Measurements from ENCODE around the gene CTLA4.

CTLA4 gene

GRCh38 chr2:203846490-203847105 lies 21.0 kb upstream of the CTLA4 start:
- no peaks in the 10 kb centered on the region for H3K36me3 ChIP-seq (ENCODE audit: control insufficient read depth, insufficient read depth, low read length)
- DNase-seq (ENCODE audit: extremely low read depth, insufficient read length): no peak
- no peak for TF ChIP-seq CTCF (IDR thresholded peaks at IDR 0.05; ENCODE audit: insufficient read depth, low read length, poor library complexity, severe bottlenecking)
- no peaks in the 10 kb centered on the region; the same call in 1 of the 2 replicates for H3K27me3 ChIP-seq (replicated peaks; ENCODE audit: control insufficient read depth, insufficient read depth, low read length)
- H3K4me3 ChIP-seq (replicated peaks; ENCODE audit: low read depth, low read length): no peak overlapping the region

- H3K27me3 ChIP-seq (replicated peaks; ENCODE audit: control insufficient read depth, insufficient read depth, low read length): peaks cover 1% of the 10 kb centered on the region
- no peak for DNase-seq (ENCODE audit: extremely low read depth, insufficient read length)
- TF ChIP-seq CTCF (IDR thresholded peaks at IDR 0.05; ENCODE audit: insufficient read depth, low read length, poor library complexity, severe bottlenecking): no peak
- H3K36me3 ChIP-seq (ENCODE audit: control insufficient read depth, insufficient read depth, low read length): no peaks in the 10 kb centered on the region
- H3K4me3 ChIP-seq (replicated peaks; ENCODE audit: low read depth, low read length): no peak overlapping the region
These were observed 18.6 kb upstream of the CTLA4 start for GRCh38 chr2:203849010-203849409.

GRCh38 chr2:203852760-203853159 lies 14.8 kb upstream of the CTLA4 start:
- TF ChIP-seq CTCF (IDR thresholded peaks at IDR 0.05; ENCODE audit: insufficient read depth, low read length, poor library complexity, severe bottlenecking): no peak
- no peak overlapping the region for H3K4me3 ChIP-seq (replicated peaks; ENCODE audit: low read depth, low read length)
- H3K27me3 ChIP-seq (replicated peaks; ENCODE audit: control insufficient read depth, insufficient read depth, low read length): peaks cover 3% of the 10 kb centered on the region
- DNase-seq (ENCODE audit: extremely low read depth, insufficient read length): no peak
- no peaks in the 10 kb centered on the region for H3K36me3 ChIP-seq (ENCODE audit: control insufficient read depth, insufficient read depth, low read length)

GRCh38 chr2:203853271-203853670 lies 14.3 kb upstream of the CTLA4 start:
- no peak for DNase-seq (ENCODE audit: extremely low read depth, insufficient read length)
- no peaks in the 10 kb centered on the region for H3K36me3 ChIP-seq (ENCODE audit: control insufficient read depth, insufficient read depth, low read length)
- no peak overlapping the region for H3K4me3 ChIP-seq (replicated peaks; ENCODE audit: low read depth, low read length)
- no peak for TF ChIP-seq CTCF (IDR thresholded peaks at IDR 0.05; ENCODE audit: insufficient read depth, low read length, poor library complexity, severe bottlenecking)
- peaks cover 3% of the 10 kb centered on the region for H3K27me3 ChIP-seq (replicated peaks; ENCODE audit: control insufficient read depth, insufficient read depth, low read length)

- H3K4me3 ChIP-seq (replicated peaks; ENCODE audit: low read depth, low read length): no peak overlapping the region
- peaks cover 3% of the 10 kb centered on the region for H3K27me3 ChIP-seq (replicated peaks; ENCODE audit: control insufficient read depth, insufficient read depth, low read length)
- H3K36me3 ChIP-seq (ENCODE audit: control insufficient read depth, insufficient read depth, low read length): no peaks in the 10 kb centered on the region
- no peak for DNase-seq (ENCODE audit: extremely low read depth, insufficient read length)
- TF ChIP-seq CTCF (IDR thresholded peaks at IDR 0.05; ENCODE audit: insufficient read depth, low read length, poor library complexity, severe bottlenecking): no peak
These were observed 13.8 kb upstream of the CTLA4 start for GRCh38 chr2:203853722-203854121.

- Histone ChIP-seq H3K4me3 (replicated peaks; ENCODE audit: low read depth, low read length) (no peak overlapping the region), H3K27me3 (replicated peaks; ENCODE audit: control insufficient read depth, insufficient read depth, low read length) (peaks cover 3% of the 10 kb centered on the region), H3K36me3 (ENCODE audit: control insufficient read depth, insufficient read depth, low read length) (no peaks in the 10 kb centered on the region)
- no peak for TF ChIP-seq CTCF (IDR thresholded peaks at IDR 0.05; ENCODE audit: insufficient read depth, low read length, poor library complexity, severe bottlenecking)
- DNase-seq (ENCODE audit: extremely low read depth, insufficient read length): no peak
These were observed 12.3 kb upstream of the CTLA4 start for GRCh38 chr2:203855274-203855673.
